SK-N-SH (cell line): ENCODE data around the gene EXOC7. TPM values are rescaled to one million over a fixed set of nuclear protein-coding genes. Genes with fewer than 3 reads are reported as not detected.

Experiments used
- CTCF ChIA-PET: fragments of 300-600, 350-600 bp; formaldehyde crosslinking; extraction: SDS; loops from one replicate; lab custom pipeline; 2021; lab: Yijun Ruan, JAX
- POLR2A ChIA-PET: fragments of 350-600 bp; sonication (Branson Sonifier 250); formaldehyde crosslinking; extraction: SDS; loops from one replicate; lab custom pipeline; 2020; ENCODE audit warnings: antibody characterized with exemption, inconsistent platforms; lab: Yijun Ruan, JAX
- DNase-seq: peaks from one replicate; pipeline ENCODE4 v3.0.0; 2012
- H2AFZ ChIP-seq: fragments of 200-600 bp; sonication (generic); 2 replicates; pipeline ENCODE4 v1.8.1; 2016; ENCODE audit warnings: antibody characterized with exemption, mild to moderate bottlenecking, low read depth
- H3F3A ChIP-seq: fragments of 200-600 bp; sonication (generic); replicated peaks from 2 replicates; pipeline ENCODE3; 2016; ENCODE audit warnings: antibody characterized with exemption, mild to moderate bottlenecking; ENCODE audit not compliant: insufficient read depth
- H3K27ac ChIP-seq, 2 experiments: fragments of 200-500 bp in 1 of 2; fragments of 200-600 bp in 1 of 2; sonication (Bioruptor generic) in 1 of 2; sonication (generic), shearing (Covaris generic) in 1 of 2; 2 replicates each; pipeline versions ENCODE4 v1.5.1 to v1.6.1; 2014 to 2016; ENCODE audit warnings: low read depth in 2 of 2, inconsistent platforms in 1 of 2, low read length in 1 of 2, mild to moderate bottlenecking in 1 of 2, mixed read lengths in 1 of 2
- H3K27me3 ChIP-seq: fragments of 200-600 bp; sonication (generic), shearing (Covaris generic); 2 replicates; pipeline ENCODE4 v1.6.1; 2016; ENCODE audit warnings: mixed run types; ENCODE audit not compliant: insufficient read depth
- H3K36me3 ChIP-seq, 2 experiments: fragments of 200-500 bp in 1 of 2; fragments of 200-600 bp in 1 of 2; sonication (Bioruptor generic) in 1 of 2; sonication (generic) in 1 of 2; replicated peaks in 1 of 2; 2 replicates each; pipeline versions ENCODE3 to v1.5.1; 2014 to 2016; ENCODE audit warnings: low read length in 1 of 2, mild to moderate bottlenecking in 1 of 2; ENCODE audit not compliant: insufficient read depth in 2 of 2, control insufficient read depth in 1 of 2
- H3K4me1 ChIP-seq, 2 experiments: fragments of 200-500 bp in 1 of 2; fragments of 200-600 bp in 1 of 2; sonication (Bioruptor generic) in 1 of 2; sonication (generic), shearing (Covaris generic) in 1 of 2; 2 replicates each; pipeline versions ENCODE4 v1.5.1 to v1.6.1; 2014 to 2016; ENCODE audit warnings: low read depth in 1 of 2, low read length in 1 of 2, mixed run types in 1 of 2; ENCODE audit not compliant: insufficient read depth in 2 of 2, control insufficient read depth in 1 of 2
- H3K4me2 ChIP-seq: fragments of 200-600 bp; sonication (generic), shearing (Covaris generic); 2 replicates; pipeline ENCODE4 v1.6.1; 2017; ENCODE audit warnings: mixed run types
- H3K4me3 ChIP-seq, 2 experiments: fragments of 200-500 bp in 1 of 2; fragments of 200-600 bp in 1 of 2; sonication (Bioruptor generic) in 1 of 2; sonication (generic), shearing (Covaris generic) in 1 of 2; 2 replicates each; pipeline versions ENCODE4 v1.5.1 to v1.8.1; 2014 to 2016; ENCODE audit warnings: low read depth in 2 of 2, inconsistent platforms in 1 of 2, low read length in 1 of 2, mild to moderate bottlenecking in 1 of 2, mixed read lengths in 1 of 2, moderate library complexity in 1 of 2
- H3K79me2 ChIP-seq: fragments of 200-600 bp; sonication (generic); 2 replicates; pipeline ENCODE4 v1.8.1; 2017; ENCODE audit warnings: mild to moderate bottlenecking; ENCODE audit not compliant: insufficient read depth
- H3K9ac ChIP-seq: fragments of 200-600 bp; sonication (generic); 2 replicates; pipeline ENCODE4 v1.6.1; 2017; ENCODE audit warnings: mixed run types
- H3K9me2 ChIP-seq: fragments of 200-600 bp; sonication (generic); 2 replicates; pipeline ENCODE4 v1.6.1; 2017; ENCODE audit warnings: mixed run types
- H3K9me3 ChIP-seq: fragments of 200-600 bp; sonication (generic); 2 replicates; pipeline ENCODE4 v1.6.1; 2017; ENCODE audit warnings: mixed run types, mild to moderate bottlenecking, moderate library complexity
- H4K20me1 ChIP-seq: fragments of 200-600 bp; sonication (generic); 2 replicates; pipeline ENCODE4 v1.6.1; 2017; ENCODE audit warnings: mild to moderate bottlenecking, mixed run types; ENCODE audit not compliant: insufficient read depth
- CHD2 ChIP-seq: fragments of 150-350 bp; IDR thresholded peaks from 2 replicates; pipeline ENCODE4 v1.6.1; 2018; ENCODE audit warnings: low read length; ENCODE audit not compliant: partially characterized antibody
- ELF1 ChIP-seq: IDR thresholded peaks from 2 replicates; pipeline ENCODE4 v1.4.0; 2012
- FOSL2 ChIP-seq: IDR thresholded peaks from 2 replicates; pipeline ENCODE4 v1.4.0; 2012; ENCODE audit warnings: low read depth, mild to moderate bottlenecking, moderate library complexity, borderline replicate concordance
- FOXM1 ChIP-seq: IDR thresholded peaks from 2 replicates; pipeline ENCODE4 v1.4.0; 2012; ENCODE audit warnings: low read depth, mild to moderate bottlenecking
- IRF3 ChIP-seq: fragments of 150-350 bp; IDR thresholded peaks from 2 replicates; pipeline ENCODE4 v1.6.1; 2016; ENCODE audit warnings: mild to moderate bottlenecking, low read depth, low read length
- JUND ChIP-seq: IDR thresholded peaks from 2 replicates; pipeline ENCODE4 v1.4.0; 2012
- MEF2A ChIP-seq: IDR thresholded peaks from 2 replicates; pipeline ENCODE4 v1.4.0; 2012; ENCODE audit warnings: low read depth, borderline replicate concordance
- MXI1 ChIP-seq: IDR thresholded peaks from 2 replicates; pipeline ENCODE4 v1.6.1; 2012; ENCODE audit warnings: mild to moderate bottlenecking, low read depth, low read length, improper control_type of control experiment
- NRF1 ChIP-seq: IDR thresholded peaks from 2 replicates; pipeline ENCODE4 v1.6.1; 2012; ENCODE audit warnings: low read depth, mild to moderate bottlenecking, low read length
- RAD21 ChIP-seq: IDR thresholded peaks from 2 replicates; pipeline ENCODE4 v1.6.1; 2012; ENCODE audit warnings: mild to moderate bottlenecking, low read length
- RCOR1 ChIP-seq: fragments of 150-350 bp; IDR thresholded peaks from 2 replicates; pipeline ENCODE4 v1.6.1; 2017; ENCODE audit warnings: antibody characterized with exemption, low read length
- REST ChIP-seq: IDR thresholded peaks from 2 replicates; pipeline ENCODE4 v1.6.1; 2012; ENCODE audit warnings: mild to moderate bottlenecking, low read depth, low read length, moderate library complexity
- RFX5 ChIP-seq: IDR thresholded peaks from 2 replicates; pipeline ENCODE4 v1.6.1; 2012; ENCODE audit warnings: mild to moderate bottlenecking, improper control_type of control experiment, low read length
- RXRA ChIP-seq: IDR thresholded peaks from 2 replicates; pipeline ENCODE4 v1.4.0; 2012; ENCODE audit warnings: low read depth, mild to moderate bottlenecking, borderline replicate concordance
- SMC3 ChIP-seq: IDR thresholded peaks from 2 replicates; pipeline ENCODE4 v1.6.1; 2012; ENCODE audit warnings: low read depth, low read length, improper control_type of control experiment
- TCF12 ChIP-seq: IDR thresholded peaks from 2 replicates; pipeline ENCODE4 v1.4.0; 2012
- TEAD4 ChIP-seq: IDR thresholded peaks from 2 replicates; pipeline ENCODE4 v1.4.0; 2012; ENCODE audit warnings: mild to moderate bottlenecking, borderline replicate concordance; ENCODE audit not compliant: insufficient read depth
- YY1 ChIP-seq: IDR thresholded peaks from 2 replicates; pipeline ENCODE4 v1.4.0; 2012; ENCODE audit warnings: low read depth, mild to moderate bottlenecking
- WGBS: methylation state at CpG from one replicate; pipeline ENCODE4 v1.1.6; 2017; ENCODE audit warnings: low lambda C conversion rate; 5-methylcytosine and 5-hydroxymethylcytosine counted together
- polyA plus RNA-seq, 3 experiments: library from polyadenylated mRNA; depleted of rRNA; stranded (reverse); fragments of >200 nt; gene quantifications; 2 replicates each; pipeline ENCODE4 v1.2.3, GENCODE V29; 2012
- TF ChIP-seq, protein P1 (sequence below): IDR thresholded peaks from 2 replicates; pipeline ENCODE4 v1.4.0; 2012; ENCODE audit warnings: low read depth
- TF ChIP-seq, protein P2 (sequence below): fragments of 200-600 bp; sonication (generic); IDR thresholded peaks from 2 replicates; pipeline ENCODE4 v1.6.1; 2017; ENCODE audit warnings: antibody characterized with exemption, mild to moderate bottlenecking, moderate library complexity

The EXOC7 gene
- polyA plus RNA-seq, 1 of the 3 experiments (the other 2 are of a cell fraction) = 129 TPM

- 90% methylated on average over 7 of the region's 7 CpGs for WGBS
- POLR2A ChIA-PET = interaction anchor here (1.0 kb wide), 1 partner anchor 10 kb away, joined by 3 read pairs; no protein-coding TSS in a partner anchor
- Histone ChIP-seq H3F3A (no peaks in the 10 kb centered on the region), H3K27ac (no peak overlapping the region), H3K79me2 (no peaks in the 10 kb centered on the region), H3K4me2 (no peak overlapping the region), H3K36me3 (peaks cover 0 to 3% of the 10 kb centered on the region in 2 experiments), H3K9me2 (no peaks in the 10 kb centered on the region), H3K9ac (no peak overlapping the region), H3K4me3 (no peak overlapping the region), H4K20me1 (no peaks in the 10 kb centered on the region), H3K9me3 (no peaks in the 10 kb centered on the region), H3K27me3 (no peaks in the 10 kb centered on the region), H3K4me1 (no peaks in the 10 kb centered on the region), H2AFZ (no peak overlapping the region)
- DNase-seq = no peak
- TF ChIP-seq TEAD4 = no peak
- no peak for TF ChIP-seq SMC3
- no peak for TF ChIP-seq TCF12
- TF ChIP-seq JUND = no peak
- TF ChIP-seq, protein P1, sequence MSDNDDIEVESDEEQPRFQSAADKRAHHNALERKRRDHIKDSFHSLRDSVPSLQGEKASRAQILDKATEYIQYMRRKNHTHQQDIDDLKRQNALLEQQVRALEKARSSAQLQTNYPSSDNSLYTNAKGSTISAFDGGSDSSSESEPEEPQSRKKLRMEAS = no peak
- no peak for TF ChIP-seq RAD21
- no peak for TF ChIP-seq NRF1
- no peak for TF ChIP-seq FOXM1
- TF ChIP-seq MXI1 = no peak
- TF ChIP-seq IRF3 = no peak
- no peak for TF ChIP-seq RCOR1
- no peak for TF ChIP-seq REST
- no peak for TF ChIP-seq ELF1
- CTCF ChIA-PET = interaction anchor here (1.1 to 16.5 kb wide), 8 partner anchors 10 to 138 kb away, joined by 3 to 119 read pairs (median 6); no protein-coding TSS in a partner anchor
These were observed 49.0 kb upstream of the EXOC7 start for GRCh38 chr17:76152591-76152990.

DNA sequence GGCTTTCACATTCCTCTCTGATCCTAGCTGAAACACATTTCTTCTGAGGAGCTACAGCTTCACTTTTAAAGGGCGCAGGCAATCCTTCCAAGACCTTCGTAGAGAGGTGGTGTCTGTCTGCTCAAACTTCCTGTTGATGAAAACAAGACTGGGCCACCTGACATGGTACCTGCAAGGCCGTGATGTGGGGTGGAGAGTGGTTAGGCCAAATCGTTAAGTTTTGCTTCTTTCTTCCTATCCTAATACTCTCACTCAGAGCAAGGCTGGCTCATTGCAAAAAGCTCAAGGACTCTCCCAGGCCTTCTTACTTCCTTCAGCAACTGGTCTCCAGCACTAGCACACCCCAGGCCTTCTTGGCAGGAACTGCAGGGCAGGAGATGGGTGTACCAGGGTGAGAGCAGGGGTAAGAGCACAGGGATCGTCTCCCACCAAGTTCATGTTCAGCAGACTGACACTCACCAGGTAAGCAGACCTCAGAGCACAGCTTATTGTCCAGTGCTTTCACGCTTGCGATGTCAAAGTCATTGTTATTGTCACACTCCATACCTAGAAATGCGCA is 48.4 kb upstream of the EXOC7 start:
- POLR2A ChIA-PET = interaction anchor here (1.0 kb wide), 1 partner anchor 9 kb away, joined by 3 read pairs; no protein-coding TSS in a partner anchor
- Histone ChIP-seq H3K79me2 (no peaks in the 10 kb centered on the region), H3K9me3 (no peaks in the 10 kb centered on the region), H3K27ac (no peak overlapping the region), H3K36me3 (peaks cover 0 to 3% of the 10 kb centered on the region in 2 experiments), H4K20me1 (no peaks in the 10 kb centered on the region), H3K4me1 (no peaks in the 10 kb centered on the region), H3F3A (no peaks in the 10 kb centered on the region), H3K27me3 (no peaks in the 10 kb centered on the region), H3K4me3 (no peak overlapping the region), H2AFZ (no peak overlapping the region), H3K9ac (no peak overlapping the region), H3K9me2 (no peaks in the 10 kb centered on the region), H3K4me2 (no peak overlapping the region)
- no peak for DNase-seq
- 96% methylated on average over 8 of the region's 8 CpGs for WGBS
- CTCF ChIA-PET = interaction anchor here (1.1 to 16.5 kb wide), 7 partner anchors 15 to 138 kb away, joined by 3 to 119 read pairs (median 6); no protein-coding TSS in a partner anchor
- TF ChIP-seq RFX5 = no peak
- no peak for TF ChIP-seq MEF2A
- no peak for TF ChIP-seq YY1
- TF ChIP-seq FOXM1 = no peak
- TF ChIP-seq CHD2 = no peak
- TF ChIP-seq, protein P2, sequence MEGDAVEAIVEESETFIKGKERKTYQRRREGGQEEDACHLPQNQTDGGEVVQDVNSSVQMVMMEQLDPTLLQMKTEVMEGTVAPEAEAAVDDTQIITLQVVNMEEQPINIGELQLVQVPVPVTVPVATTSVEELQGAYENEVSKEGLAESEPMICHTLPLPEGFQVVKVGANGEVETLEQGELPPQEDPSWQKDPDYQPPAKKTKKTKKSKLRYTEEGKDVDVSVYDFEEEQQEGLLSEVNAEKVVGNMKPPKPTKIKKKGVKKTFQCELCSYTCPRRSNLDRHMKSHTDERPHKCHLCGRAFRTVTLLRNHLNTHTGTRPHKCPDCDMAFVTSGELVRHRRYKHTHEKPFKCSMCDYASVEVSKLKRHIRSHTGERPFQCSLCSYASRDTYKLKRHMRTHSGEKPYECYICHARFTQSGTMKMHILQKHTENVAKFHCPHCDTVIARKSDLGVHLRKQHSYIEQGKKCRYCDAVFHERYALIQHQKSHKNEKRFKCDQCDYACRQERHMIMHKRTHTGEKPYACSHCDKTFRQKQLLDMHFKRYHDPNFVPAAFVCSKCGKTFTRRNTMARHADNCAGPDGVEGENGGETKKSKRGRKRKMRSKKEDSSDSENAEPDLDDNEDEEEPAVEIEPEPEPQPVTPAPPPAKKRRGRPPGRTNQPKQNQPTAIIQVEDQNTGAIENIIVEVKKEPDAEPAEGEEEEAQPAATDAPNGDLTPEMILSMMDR = no peak
- no peak for TF ChIP-seq MXI1
- no peak for TF ChIP-seq FOSL2
- TF ChIP-seq RXRA = no peak
